NT2/D1 (cell line): ENCODE data around the gene C1S.

ENCODE experiments used
- SUZ12 ChIP-seq: IDR thresholded peaks from 2 replicates; pipeline ENCODE4 v1.6.1; 2011; ENCODE audit not compliant: insufficient read length, insufficient read depth; ENCODE audit errors: extremely low read depth
- YY1 ChIP-seq: IDR thresholded peaks from 2 replicates; pipeline ENCODE4 v1.6.1; 2011; ENCODE audit not compliant: insufficient read length, insufficient read depth
- ZNF274 ChIP-seq: IDR thresholded peaks from 2 replicates; pipeline ENCODE4 v1.6.1; 2011; ENCODE audit warnings: mild to moderate bottlenecking, low read depth, low read length

DNA sequence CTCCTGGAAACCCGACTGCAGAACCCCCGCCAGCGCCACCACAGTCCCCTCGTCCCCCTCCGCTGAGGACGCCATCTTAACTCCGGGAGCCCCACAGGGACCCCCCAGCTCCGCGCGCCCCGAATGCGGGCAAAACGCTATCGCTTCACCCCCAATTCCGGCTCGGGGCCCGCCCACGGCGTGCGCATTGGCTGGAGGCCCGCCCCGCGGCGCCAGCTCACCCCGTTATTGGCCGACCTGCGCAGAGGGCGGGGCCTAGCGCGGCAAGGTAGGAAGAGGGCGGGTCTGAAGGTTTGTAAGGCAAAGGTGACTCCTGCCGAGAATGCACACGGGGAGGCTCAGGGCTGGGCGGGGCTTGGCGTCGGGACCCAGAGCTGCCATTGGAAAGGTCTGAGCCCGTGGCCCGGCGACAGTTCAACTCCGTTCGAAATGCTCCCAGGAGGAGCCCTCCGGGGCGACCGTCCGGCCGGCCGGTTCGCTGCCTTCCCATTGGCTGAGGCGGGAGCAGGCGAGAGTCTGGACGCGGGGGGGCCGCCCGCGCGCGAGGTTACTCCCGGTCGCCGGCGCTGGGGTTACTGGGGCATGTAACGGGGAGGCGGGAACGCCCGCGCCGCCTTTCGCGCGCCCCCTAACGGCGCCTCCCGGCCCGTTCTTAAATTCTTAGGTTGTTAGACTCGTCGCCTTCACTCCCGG is 42.0 kb upstream of the C1S start, which contains the start of gene LPCAT3:
- TF ChIP-seq ZNF274 (no peak), SUZ12 (no peak), YY1 (peak; percentile 42)
